ENCODE results near the gene ZNF638. TPM values are rescaled to one million over a fixed set of nuclear protein-coding genes. Genes with fewer than 3 reads are reported as not detected.

ZNF638 gene
- total RNA-seq, 2 donors from 2014 or later, result 73.2 to 76.9 TPM

DNA sequence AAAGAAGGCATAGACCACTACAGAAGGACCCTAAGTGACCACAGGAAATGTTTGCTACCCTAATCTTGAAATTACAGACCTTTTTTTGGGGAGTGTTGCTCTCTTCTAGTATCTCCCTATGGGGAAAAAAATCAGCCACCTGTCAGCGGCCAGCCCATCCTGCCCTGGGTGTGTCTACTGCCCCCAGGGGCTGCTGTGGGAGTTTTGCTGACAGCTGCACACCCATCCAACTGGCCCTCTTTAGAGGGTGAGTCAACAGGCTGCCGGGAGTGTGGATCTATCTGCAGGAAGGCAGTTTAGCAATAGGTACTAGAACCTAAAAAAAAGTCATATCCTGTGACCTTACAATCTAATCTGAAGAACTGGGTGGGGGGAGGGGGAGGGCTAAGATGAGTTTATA, 121.0 kb downstream of the ZNF638 start:
- H3K4me1 ChIP-seq, result peaks cover 4% of the 10 kb centered on the region
- no peak overlapping the region for H3K9ac ChIP-seq (ENCODE audit: low read depth in 2 of 2, low read length in 2 of 2)
- TF ChIP-seq, protein P1, sequence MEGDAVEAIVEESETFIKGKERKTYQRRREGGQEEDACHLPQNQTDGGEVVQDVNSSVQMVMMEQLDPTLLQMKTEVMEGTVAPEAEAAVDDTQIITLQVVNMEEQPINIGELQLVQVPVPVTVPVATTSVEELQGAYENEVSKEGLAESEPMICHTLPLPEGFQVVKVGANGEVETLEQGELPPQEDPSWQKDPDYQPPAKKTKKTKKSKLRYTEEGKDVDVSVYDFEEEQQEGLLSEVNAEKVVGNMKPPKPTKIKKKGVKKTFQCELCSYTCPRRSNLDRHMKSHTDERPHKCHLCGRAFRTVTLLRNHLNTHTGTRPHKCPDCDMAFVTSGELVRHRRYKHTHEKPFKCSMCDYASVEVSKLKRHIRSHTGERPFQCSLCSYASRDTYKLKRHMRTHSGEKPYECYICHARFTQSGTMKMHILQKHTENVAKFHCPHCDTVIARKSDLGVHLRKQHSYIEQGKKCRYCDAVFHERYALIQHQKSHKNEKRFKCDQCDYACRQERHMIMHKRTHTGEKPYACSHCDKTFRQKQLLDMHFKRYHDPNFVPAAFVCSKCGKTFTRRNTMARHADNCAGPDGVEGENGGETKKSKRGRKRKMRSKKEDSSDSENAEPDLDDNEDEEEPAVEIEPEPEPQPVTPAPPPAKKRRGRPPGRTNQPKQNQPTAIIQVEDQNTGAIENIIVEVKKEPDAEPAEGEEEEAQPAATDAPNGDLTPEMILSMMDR (IDR thresholded peaks at IDR 0.05), result no peak
- H3K27ac ChIP-seq, result no peak overlapping the region
- peaks cover 10% of the 10 kb centered on the region for H3K27me3 ChIP-seq
- H3K4me3 ChIP-seq, result no peak overlapping the region
- intact Hi-C loops (cut with DNase I), result no loop called here
- no peaks in the 10 kb centered on the region for H3K9me3 ChIP-seq
- no peaks in the 10 kb centered on the region for H3K36me3 ChIP-seq
- DNase-seq, result no peak

DNA sequence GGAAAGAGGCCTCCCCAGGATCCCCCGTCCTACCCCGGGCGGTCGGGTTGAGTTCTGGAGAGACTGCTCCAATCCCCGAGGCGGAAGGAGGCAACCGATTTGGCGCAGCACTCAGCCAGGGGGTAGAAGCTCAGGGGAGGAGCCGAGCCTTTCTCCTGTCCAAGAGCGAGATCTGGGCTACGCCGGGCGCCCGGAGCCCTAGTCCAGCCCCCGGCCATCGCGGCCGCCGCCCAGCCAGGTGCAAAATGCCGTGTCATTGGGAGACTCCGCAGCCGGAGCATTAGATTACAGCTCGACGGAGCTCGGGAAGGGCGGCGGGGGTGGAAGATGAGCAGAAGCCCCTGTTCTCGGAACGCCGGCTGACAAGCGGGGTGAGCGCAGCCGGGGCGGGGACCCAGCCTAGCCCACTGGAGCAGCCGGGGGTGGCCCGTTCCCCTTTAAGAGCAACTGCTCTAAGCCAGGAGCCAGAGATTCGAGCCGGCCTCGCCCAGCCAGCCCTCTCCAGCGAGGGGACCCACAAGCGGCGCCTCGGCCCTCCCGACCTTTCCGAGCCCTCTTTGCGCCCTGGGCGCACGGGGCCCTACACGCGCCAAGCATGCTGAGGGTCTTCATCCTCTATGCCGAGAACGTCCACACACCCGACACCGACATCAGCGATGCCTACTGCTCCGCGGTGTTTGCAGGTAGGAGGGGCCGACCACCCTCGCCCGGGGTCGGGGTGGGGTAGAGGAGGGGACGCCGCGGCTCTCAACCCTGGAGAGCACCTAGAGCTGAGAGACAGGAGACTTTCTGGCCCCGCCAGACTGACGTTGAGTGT, 122.0 kb downstream of the ZNF638 start, which contains the start of gene DYSF:
TSS of gene DYSF (plus strand) at position 158 of the 817 bp plus-strand sequence.
- DNase-seq, result no peak
- Histone ChIP-seq H3K9ac (ENCODE audit: low read depth in 2 of 2, low read length in 2 of 2) (peak within 1 kb of the TSS; percentile 35 to 56), H3K9me3 (no peaks in the 10 kb centered on the region), H3K4me1 (peaks cover 4% of the 10 kb centered on the region), H3K27me3 (peaks cover 10% of the 10 kb centered on the region), H3K27ac (peak within 1 kb of the TSS; percentile 2), H3K4me3 (peak within 1 kb of the TSS; percentile 36), H3K36me3 (no peaks in the 10 kb centered on the region)
- TF ChIP-seq, protein P1 (IDR thresholded peaks at IDR 0.05), result no peak
- intact Hi-C loops (cut with DNase I), result no loop called here

DNA sequence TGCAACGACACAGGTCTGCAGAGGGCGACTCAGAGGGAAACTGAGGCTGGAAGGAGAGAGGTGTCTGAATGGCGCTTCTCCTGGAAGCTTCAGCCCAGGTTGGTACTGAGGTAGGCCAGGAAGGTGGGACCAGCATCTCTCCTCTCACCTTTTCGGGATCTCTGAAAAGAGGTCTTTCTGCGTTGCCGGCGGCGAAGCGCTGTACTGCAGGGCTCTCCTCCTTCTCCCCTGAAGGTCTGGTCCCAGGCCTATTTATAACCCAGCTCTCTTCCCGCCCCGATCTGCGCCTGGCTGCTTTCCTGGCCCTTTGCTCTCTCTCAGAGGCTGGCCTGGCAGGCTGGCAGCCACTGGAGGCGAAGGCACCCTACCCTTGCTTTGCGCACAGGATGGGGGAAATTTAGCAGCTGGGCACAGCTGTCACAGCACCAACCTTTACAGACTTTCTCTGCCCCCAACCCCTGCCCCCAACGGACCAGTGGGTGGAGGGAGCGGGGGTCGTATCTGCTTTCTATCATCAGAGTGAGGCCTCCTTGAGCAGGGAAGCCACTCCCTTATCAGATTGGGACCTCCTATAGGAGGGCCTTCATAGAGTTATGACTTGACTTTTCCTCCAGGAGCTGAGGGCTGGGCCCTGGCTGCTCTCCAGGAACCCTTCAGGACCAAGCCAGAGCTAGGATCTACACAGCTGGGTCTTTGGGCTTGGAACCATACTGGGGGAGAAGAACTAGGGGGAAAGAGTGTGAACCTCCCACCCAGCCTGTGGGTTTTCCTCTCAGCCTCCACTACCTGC, 122.8 kb downstream of the ZNF638 start:
- no peaks in the 10 kb centered on the region for H3K9me3 ChIP-seq
- intact Hi-C loops (cut with DNase I), result no loop called here
- H3K4me1 ChIP-seq, result peaks cover 4% of the 10 kb centered on the region
- H3K36me3 ChIP-seq, result no peaks in the 10 kb centered on the region
- H3K9ac ChIP-seq (ENCODE audit: low read depth in 2 of 2, low read length in 2 of 2), result peak overlapping the region in 1 of 2 donors; percentile 35
- H3K27ac ChIP-seq, result no peak overlapping the region
- peak overlapping the region; percentile 36 for H3K4me3 ChIP-seq
- no peak for DNase-seq
- H3K27me3 ChIP-seq, result peaks cover 10% of the 10 kb centered on the region
- TF ChIP-seq, protein P1 (IDR thresholded peaks at IDR 0.05), result no peak

DNA sequence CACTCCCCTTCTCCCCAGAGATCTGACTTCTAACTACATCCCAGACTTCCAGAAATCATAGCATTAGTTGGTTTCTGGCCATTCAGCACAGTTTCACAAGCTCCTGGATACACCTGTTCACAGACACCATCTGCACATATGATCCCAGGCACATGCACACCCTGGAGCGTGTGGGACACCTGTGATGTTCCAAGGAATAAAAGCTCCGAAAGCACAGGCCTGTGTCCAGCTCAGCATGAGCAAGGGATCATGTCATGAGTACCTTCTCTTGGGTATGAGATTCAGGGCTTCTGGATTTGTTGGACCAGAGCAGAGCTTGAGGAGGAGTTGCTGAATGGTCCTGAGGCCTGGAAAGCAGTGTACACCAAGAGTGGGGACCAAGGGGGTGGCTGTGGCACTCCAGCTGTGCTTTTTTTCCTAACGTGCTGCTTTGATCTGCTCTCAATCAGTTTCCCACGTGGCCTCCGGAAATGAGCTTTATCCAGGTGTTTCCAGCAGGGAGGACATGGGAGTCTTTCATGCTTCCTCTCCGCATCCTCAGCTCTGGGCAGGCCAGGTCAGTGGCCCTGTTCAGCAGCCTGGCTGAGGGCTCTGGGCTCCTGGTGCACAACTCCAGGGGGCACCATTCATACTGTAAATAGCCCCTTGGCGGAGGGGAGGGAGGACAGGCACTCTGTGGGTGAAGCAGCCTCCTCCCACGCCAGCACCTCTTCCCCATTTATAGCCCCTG, 123.6 kb downstream of the ZNF638 start:
- no peak for DNase-seq
- no peak overlapping the region for H3K9ac ChIP-seq (ENCODE audit: low read depth in 2 of 2, low read length in 2 of 2)
- intact Hi-C loops (cut with DNase I), result no loop called here
- H3K4me3 ChIP-seq, result no peak overlapping the region
- H3K4me1 ChIP-seq, result peaks cover 4% of the 10 kb centered on the region
- TF ChIP-seq, protein P1 (IDR thresholded peaks at IDR 0.05), result no peak
- no peaks in the 10 kb centered on the region for H3K9me3 ChIP-seq
- no peak overlapping the region for H3K27ac ChIP-seq
- H3K36me3 ChIP-seq, result no peaks in the 10 kb centered on the region
- peaks cover 10% of the 10 kb centered on the region for H3K27me3 ChIP-seq

Measured in colonic mucosa (tissue), 4 donors.